GM20000 (cell line): ENCODE data around the gene TPCN2.

Experiments
- DNase-seq: peaks from one replicate; pipeline ENCODE4 v3.0.0; 2012; ENCODE audit warnings: low spot score
- CTCF ChIP-seq: IDR thresholded peaks from 2 replicates; pipeline ENCODE4 v1.5.1; 2012; ENCODE audit warnings: mild to moderate bottlenecking, control low read depth; ENCODE audit errors: extremely low read depth, missing control alignments

The TPCN2 gene

GRCh38 chr11:69057236-69057635, 8.5 kb downstream of the TPCN2 start:
- no peak for DNase-seq
- no peak for TF ChIP-seq CTCF

- TF ChIP-seq CTCF, result no peak
- no peak for DNase-seq
Measured at GRCh38 chr11:69057801-69058200, 9.1 kb downstream of the TPCN2 start.

- no peak for DNase-seq
- no peak for TF ChIP-seq CTCF
Measured at GRCh38 chr11:69058511-69059270, 10.0 kb downstream of the TPCN2 start.

- DNase-seq, result no peak
- no peak for TF ChIP-seq CTCF
Measured at GRCh38 chr11:69059429-69059828, 10.7 kb downstream of the TPCN2 start.

GRCh38 chr11:69059985-69060384, 11.3 kb downstream of the TPCN2 start:
- no peak for TF ChIP-seq CTCF
- DNase-seq, result no peak

- no peak for DNase-seq
- no peak for TF ChIP-seq CTCF
Measured at GRCh38 chr11:69060806-69061712, 12.3 kb downstream of the TPCN2 start.

GRCh38 chr11:69061713-69062053, 13.0 kb downstream of the TPCN2 start:
- TF ChIP-seq CTCF, result no peak
- DNase-seq, result no peak
